ELR (cell line): ENCODE data around the gene TSPAN2.

Source experiments
- DNase-seq: peaks from one replicate; pipeline ENCODE4 v3.0.0-alpha.2; 2015; ENCODE audit warnings: low read depth

TSPAN2 gene

DNA sequence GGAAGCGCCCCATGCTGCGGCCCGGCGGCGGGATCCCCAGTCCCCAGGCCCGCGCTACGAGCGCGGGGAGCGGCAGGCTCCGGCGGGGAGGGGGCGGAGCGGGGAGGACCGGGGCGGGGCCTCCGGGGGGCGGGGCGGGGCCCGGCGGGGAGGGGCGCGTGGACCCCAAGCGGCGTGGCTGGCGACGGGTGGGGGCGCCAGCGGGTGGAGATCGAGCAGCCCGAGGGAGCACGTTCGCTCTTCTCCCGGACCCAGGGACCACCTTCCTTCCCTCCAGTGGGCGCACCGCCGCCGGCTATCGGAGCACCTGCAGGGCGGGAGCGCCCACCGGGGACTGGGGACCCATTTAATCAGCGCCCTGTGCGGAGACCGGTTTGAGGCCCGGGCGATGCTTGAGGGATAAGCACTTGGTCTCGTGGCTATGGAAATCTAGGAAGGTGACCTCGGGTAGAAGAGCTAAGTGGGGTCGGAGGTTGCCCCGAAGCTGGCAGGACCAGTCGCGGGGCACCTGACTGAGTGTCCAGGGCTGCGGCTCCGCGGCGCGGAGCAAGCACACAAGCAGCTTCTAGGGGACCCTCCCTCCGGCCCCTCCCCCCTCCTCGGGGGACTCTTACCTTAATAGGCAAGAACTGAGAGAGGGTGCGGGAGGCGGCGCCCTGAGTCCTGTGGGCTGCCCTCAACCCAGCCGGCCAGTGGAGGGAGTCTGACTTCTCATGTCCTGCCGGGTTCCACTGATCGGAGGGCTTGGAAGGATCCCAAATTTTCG lies at the start of gene TSPAN2:
Gene TSPAN2, minus strand, starts transcription at position 84 of the 766 bp plus-strand sequence. Its CDS starts 71 bp downstream, at position 13.
- peak; percentile 46 for DNase-seq

DNA sequence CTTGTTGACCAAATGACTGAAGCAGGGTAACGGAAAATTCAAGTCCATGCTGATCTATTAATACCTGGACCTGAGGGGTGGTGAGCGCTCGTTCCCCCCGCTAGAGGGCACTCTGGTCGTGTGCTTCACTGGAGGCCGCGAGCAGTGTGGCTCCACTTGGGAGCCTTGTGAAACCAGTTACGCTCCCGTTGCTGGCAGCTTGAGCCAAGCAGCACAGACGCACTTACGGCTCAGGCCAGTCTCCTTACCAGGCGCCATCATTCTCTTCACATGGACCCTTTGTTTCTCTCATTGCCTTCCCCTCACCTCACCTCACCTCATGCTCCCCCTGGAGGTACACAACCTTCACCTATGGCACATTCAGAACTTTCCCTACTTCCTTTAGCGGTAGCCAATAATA lies 49.7 kb upstream of the TSPAN2 start:
- DNase-seq: peak; percentile 95

DNA sequence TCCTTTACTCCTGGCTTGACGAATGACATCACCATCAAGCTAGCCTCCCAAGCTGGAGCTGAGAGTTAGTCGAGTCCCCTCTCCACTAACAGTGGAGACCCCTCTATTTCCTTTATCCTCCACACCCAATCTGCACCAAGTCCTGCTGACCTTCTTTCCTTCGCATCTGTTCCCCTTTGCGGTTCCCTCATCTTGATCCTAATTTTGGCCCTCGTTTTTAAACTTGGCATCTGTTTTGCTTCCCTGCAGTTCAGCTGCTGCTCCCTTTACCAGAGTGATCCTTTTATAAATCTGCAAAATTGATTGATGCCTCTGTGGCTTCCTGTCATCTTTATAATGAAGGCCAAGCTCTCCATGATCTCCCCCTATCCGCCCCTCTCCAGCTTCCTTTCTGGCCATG lies 49.0 kb upstream of the TSPAN2 start:
- DNase-seq: no peak

DNA sequence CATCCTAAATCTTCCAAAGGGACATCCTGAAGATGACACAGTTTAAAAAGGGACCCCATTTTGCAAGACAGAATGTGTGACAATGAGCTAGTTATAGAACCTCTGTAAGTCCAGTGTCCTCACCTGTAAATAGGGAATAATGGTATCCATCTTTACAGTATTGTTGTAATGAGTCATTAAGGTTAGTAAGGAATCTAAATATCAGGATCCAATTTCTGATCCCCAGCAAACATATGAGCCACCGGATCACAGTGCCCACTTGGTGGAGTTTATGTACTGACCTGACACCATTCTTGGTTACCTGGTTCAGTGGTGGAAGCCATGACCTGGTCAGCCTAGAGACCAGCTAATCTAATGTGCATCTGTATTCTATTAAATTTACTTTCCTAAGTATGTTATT lies 47.9 kb upstream of the TSPAN2 start:
- DNase-seq: no peak

DNA sequence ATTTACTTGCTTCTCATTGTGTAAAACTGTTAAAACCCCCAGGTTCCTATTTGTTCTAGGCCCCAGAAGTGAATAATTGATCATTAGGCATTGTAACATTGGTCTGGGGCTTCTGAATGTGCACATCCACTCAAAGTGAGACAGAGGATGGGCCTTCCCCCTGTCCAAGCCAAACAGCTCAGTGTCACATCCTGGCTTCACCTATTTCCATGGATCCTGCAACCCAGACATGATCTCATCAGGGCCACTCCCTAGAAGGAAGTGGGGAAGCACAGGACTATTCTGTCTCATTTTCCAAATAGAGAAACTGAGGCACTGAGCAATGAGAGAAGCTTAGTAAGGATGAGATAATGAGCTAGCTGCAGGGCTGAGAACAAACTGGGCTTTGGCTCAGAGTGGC lies 47.4 kb upstream of the TSPAN2 start:
- DNase-seq: peak; percentile 15

DNA sequence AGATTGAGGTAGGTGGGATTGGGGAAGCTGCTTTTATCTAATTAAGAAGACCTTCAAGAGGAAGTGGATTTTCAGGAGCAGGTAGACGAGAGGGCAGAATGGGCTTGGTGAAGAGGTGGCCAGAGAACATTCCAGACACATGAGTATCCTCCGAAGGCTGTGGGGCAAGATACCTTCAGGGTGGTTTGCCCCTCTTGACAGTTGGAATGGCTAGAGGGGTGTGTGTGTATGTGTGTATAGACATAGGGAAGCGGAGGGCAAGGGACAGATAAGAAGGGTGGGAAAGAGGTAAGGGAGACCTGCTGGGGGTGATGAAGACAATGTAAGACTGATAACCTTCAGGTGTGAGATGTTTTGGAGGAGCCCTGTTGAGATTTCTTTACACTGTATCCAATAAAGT lies 46.8 kb upstream of the TSPAN2 start:
- DNase-seq: peak; percentile 61

DNA sequence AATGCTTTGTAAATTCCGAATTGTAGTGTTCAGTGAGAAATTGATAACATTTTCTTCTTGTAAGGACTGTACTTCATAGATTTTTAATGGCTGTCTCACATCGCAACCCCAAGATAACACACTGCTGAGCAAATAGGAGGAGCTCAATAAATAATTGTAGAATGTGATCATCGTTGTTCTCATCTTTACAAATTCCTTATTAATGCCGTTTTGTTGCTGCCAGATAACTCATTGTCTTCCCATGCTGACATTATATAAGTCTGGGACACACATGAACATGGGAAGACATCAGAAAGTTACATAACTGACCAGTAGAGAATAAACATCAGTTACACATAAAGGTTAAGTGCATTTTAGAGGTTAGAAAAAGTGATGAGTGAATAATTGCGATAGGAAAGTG lies 46.4 kb upstream of the TSPAN2 start:
- DNase-seq: peak; percentile 84

DNA sequence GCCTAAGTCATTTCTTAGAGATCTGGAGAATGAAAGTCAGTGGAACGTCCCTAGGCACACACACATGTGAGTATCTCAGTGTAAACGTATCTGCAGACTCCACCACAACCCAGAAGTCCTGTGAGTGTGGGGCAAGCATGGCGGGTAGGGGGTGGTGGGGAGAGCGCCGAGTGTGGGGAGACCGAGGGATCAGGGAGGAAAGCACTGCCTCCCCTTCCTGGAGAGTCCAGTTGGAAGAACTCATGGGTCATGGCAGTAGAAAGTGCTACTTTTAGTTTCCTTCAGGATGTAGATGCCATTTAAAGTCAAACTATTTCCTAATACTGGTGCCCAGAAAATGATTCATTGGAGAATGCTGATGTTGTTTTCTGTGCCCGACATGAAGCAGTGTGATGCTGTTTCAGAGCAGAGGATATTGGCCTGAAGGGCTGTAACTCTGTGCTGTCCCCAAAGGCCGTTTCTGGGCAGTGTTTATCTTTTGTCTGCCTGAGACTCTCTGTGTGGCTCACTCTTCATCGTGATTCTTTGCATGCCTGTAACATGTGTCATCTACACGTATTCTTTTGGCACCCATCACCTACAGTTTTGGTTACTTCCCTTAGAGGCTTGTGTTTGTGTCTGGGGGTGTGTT lies 45.7 kb upstream of the TSPAN2 start:
- DNase-seq: peak; percentile 94

DNA sequence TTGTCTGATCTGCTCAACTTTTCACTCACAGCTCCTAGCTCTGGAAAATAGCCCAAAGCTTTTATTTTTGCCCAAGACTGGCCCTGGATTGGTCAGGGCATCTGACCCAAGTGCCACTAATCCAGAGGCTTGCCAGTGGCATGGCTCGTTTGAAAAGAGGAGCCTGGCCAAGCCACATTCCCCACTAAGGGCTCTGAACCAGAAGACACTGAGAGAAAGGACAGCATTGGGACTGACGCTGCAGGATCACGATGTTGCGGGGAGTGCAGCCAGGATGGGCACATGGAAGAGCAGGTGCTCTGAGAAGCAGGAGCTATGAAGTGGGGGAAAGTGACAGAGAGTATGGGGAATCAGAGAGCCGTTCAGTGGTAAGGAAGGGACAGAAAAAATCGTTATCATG lies 44.9 kb upstream of the TSPAN2 start:
- DNase-seq: no peak

DNA sequence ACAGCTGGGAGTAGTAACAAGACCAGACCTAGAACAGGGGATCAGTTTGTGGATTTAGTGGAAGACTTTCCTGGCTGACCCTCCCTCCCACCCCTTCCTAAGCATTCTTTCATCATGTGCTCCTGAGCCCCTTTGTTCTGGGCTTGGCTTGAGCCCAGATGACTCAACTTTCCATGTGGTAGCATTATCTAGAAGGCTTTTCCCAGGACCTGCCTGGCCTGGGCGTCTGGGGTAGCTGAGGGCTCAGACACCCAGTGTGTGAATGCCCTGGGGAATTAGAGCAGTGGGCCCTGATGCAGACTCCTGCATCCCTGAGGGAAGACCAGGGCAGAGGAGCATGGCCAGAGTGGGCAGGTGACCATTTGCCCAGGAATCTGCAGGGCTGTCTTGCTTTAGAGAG lies 44.1 kb upstream of the TSPAN2 start:
- DNase-seq: peak; percentile 50

DNA sequence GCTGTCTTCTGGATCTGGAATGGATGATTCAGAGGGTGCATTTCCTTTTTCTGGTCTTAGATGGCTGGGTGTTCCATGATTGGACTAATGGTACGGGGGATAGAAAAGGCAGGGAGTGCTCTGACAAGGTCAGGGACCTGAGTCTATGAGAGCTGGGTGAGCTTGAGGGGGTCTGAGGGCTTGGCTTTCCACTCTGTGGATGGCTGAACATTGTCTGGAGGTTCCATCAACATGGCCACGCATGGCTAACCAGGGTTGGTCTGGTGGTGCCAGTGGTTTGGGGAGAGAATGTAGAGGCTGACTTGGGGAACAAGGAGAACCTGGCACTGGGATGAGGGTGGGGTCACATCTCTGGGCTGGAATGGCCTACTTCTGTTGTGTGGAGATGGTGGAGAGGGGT lies 41.5 kb upstream of the TSPAN2 start:
- DNase-seq: no peak

DNA sequence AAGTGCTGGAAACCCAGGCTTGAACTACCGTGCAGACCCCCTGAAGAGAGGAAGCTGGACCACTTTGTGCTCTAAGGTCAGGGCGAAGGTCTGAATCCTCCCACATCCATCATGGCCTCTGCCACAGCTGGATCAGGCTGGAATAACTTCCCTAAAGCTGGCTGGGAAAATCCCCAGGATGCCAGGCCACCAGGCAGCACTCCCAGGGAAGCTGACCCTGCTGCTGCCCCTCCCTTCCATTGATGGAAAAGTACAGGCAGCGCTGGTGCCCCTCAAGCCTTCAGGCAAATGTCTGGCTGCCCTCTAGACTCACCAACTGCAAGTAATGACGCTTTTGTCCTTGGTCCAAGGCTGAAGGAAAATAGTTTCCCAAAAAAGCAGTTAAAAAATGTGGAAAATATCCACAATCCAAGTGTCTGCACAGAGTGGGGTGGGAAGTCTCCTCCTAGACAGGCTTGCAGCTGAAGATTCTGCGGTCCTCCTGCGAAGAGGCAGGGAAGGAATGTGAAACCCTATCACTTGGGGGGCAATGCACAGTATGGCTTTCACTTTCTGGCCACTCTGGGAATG lies 39.9 kb upstream of the TSPAN2 start:
- DNase-seq: no peak

DNA sequence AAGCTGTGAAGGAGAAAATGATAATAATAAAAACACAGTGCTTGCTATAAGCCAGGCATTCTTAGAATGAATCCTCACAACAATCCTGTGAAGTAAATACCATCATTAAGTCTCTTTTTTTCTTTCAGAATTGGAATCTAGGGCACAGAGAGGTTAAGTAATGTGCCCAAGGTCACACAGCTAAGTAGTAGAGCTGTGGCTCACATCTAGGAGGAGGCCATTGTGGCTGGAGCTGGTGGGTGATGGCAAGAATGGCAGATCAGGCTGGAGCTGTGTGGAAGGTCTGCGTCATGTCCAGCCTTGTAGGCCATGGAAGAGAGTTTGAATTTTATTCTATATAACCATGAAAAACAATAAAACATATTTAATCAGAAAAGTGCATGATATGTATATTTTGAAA lies 38.2 kb upstream of the TSPAN2 start:
- no peak for DNase-seq

DNA sequence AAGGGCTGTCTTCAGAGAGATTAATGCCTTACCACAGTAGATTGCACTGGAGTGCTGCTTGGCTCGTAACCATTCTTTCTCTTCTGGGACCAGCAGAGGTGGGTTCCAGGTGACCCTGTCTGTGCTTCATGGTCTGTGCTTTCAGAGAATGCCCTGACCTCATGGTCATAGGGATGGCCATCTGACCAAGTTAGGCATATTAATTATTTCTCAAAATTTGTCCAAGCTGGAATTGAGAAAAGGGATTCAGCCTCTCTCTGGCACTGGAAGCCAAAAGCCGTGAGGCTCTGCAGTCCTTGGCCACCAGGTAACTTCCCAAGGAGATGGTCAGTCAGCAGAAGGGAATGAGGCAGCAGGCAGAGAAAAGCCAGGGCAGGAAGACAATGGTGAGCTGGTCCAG lies 37.2 kb upstream of the TSPAN2 start:
- no peak for DNase-seq

DNA sequence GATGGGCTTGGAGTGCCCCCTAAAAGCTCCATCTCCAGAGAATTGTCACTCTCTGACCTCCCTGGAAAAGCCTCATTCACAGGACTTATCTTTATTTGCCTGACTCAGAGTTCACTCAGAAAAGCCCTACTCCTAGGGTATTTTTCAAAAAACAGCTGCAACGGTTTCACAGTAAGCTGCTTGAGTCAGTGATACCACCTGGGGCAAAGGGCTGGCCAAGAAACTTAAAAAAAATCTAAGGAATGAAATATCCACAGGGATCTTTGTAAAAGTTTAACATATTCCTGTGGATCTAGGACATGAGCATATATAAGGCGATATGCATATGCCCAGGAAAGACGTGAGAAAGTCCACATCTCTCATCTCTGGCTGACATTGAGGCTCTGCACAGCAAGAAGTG lies 33.8 kb upstream of the TSPAN2 start:
- DNase-seq: peak; percentile 14

DNA sequence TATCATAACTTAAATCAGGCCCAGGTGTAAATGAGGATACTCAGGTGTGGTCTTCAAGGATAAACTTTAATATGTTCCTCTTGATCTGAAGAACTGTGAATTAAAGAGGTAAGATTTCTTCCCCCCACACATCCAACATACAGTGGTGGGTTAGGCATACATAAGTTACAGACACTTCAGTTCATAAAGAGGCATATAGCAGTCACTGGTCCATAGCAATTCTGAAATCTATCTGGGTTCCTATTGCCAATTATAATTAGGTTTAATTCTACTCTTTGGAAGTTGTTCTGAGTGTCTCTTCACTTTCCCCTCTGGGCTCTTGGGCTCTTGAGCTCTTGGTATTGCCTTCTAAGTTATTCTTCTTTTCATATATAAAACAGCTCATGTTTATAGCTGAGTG lies 32.5 kb upstream of the TSPAN2 start:
- DNase-seq: no peak

DNA sequence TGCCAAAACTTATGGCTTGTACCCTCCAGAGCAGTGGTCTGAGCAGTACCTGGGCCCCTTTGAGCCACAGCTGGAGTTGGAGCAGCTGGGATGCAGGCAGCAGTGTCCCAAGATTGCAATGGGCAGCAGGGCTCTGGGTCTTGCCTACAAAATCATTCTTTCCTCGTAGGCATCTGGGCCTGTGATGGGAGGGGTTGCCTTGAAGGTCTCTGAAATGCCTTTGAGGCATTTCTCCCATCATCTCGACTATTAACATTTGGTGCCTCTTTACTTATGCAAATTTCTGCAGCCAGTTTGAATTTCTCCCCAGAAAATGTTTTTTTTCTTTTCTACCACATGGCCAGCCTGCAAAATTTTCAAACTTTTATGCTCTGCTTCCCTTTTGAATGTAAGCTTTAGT lies 31.0 kb upstream of the TSPAN2 start:
- DNase-seq: no peak

DNA sequence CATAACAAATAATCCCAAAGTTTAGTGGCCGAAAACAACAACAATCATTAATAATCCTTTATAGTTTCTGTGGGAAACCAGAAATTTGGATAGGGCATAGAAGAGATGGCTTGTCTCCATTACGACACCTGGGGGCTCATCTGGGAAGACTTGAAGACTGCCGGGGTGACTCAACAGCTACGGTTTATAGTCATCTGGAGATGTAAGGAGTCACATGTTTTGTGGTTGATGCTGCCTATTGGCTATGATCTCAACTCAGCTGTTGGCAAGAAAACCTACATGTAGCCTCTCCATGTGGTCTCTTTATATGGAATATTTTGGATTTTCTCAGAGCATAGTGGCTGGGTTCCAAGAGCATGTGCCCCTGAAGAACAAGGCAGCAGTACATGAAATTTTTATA lies 29.3 kb upstream of the TSPAN2 start:
- peak; percentile 57 for DNase-seq

DNA sequence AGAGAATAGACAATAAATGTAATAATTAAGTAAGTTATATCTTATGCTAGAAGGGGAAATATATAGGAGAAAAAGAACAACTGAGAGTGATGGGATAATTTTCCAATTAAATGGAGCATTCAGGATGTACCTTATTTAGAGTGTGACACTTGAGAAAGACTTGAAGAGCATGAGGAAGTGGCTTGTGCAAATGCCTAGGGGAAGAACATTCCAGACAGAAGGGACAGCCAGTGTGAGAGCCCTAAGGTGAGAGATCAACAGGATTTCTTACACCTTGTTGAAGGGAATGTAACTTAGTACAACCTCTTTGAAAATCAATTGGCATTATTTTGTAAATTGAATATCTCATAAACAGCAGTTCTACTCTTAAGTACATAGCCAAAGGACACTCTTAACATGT lies 28.8 kb upstream of the TSPAN2 start:
- no peak for DNase-seq

DNA sequence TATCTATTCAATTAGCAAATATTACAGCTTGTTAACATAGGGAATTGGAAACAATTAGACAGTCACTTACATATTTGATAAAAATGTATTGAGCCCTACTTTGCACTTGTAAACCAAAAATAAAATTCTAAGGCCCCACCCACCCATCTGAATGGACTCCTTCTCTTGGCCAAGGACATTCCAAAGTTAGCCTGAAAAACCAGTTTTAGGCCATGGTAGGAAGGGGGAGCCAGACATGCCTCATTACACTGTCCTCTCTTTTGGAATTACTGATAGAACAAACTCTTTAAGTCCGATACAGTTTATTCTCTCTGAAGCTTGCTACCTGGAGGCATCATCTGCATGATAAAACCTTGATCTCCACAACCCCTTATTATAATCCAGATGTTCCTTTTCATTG lies 28.0 kb upstream of the TSPAN2 start:
- no peak for DNase-seq

DNA sequence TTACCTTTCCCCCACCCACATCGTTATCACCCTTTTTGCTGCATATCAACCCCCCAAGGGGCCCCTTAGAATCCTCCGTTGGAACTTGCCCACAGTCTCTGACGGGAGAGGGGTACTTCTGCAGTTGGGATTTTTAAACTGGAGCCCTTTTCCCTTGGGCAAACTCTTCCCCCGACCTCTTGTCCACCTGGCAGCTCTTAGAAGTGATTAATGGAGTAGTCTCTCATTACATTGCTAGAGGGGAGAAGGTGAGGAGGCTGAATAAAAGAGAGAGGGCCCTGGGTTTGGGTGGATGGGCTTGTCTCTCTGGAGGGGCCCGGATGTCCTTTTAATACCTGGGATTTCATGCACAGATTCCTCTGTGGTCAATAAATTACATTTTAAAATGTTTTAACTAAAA lies 27.2 kb upstream of the TSPAN2 start:
- no peak for DNase-seq

DNA sequence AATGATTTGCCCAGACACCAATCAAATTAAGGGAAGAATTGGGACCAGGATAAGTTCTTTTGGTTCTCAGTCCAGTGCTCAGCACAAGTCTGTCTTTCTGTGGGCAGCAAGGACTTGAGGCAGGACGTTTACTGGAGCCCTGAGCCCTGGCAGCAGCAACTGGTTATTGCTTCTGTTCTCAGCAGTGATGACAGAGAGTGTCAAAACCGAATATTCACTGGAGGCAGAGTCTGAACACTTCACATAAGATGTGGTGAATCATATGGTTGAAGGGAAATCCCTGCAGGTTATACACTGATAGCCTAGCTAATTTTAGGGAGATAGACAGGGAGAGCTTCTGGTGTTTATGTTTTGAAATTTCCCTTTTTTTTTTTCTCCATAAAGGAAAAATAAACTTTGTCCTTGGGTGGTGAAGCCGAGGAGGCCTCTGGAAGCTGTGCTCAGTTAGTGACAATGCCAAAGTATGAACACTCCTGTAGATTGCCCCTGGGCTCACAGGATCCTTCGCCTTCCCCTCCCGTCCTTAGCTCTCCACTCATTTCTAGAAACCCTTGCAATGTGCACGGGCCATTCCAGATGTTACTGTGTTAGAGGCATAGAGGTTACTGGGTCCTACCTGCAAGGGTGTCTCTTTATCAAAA lies 26.3 kb upstream of the TSPAN2 start:
- DNase-seq: no peak

DNA sequence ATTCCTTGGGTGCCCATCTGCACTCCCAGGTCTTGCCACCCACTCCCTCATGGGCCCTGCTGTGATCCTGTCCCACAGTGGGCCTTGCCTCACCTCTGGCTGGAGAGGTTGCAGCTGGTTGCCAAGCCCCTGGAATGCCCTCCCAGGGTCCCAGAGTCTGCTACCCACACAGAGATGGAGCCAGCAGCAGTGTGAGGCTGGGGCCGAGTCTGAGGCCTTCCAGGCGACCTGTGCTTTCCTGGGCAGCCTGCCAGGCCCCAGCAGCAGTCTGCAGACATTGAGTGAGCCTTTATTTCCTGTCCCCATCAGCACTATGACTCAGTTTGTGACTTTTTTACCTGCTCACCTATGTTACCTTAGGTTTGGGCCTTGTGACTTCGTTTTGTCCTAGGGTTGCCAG lies 25.0 kb upstream of the TSPAN2 start:
- peak; percentile 16 for DNase-seq
